ENCODE data around the gene NKAIN2. TPM values are rescaled to one million over a fixed set of nuclear protein-coding genes. Genes with fewer than 3 reads are reported as not detected.

Gene NKAIN2
- total and polyA plus RNA-seq, 9 of the 15 experiments (the other 6 are each of a cell fraction or from before 2014, with no cell fraction given), result not detected

- intact Hi-C loops (cut with micrococcal nuclease), result no loop called here
- H2AFZ ChIP-seq (ENCODE audit: low read depth, low read length), result no peak overlapping the region
- TF ChIP-seq SIRT6 (IDR thresholded peaks at IDR 0.05; ENCODE audit: low read depth, low read length) (no peak), MAFF (IDR thresholded peaks at IDR 0.05; ENCODE audit: low read length) (0 out of 2 replicates have a peak, but pooled peaks have one; percentile 21)
Measured at GRCh38 chr6:124660185-124660584, 856.5 kb downstream of the NKAIN2 start.

DNA sequence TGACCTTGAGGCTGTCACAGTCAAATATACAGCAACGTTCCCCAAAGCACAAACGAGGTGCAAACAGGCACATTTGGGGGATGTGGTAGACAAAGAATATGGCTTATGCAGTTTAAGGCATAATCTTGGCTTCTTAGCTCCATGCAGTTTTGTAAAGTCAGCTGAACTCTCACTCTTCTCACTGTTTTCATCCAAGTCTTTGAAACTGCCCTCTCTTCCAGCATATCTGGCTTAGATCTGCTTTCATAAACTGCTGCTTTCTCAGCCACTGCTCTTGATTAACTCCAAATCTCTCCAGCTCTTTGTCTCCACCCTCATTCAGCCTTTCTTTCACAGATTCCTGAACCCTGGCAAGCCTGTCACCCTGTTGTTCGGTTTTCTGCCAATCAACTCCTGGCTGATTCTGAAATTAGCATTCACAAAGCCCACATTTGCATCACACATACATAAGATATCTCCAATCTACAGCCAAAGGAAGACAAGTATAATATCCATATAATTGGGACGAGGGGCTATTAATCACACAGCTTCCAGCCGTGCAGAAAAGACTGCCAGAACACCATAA is 857.5 kb downstream of the NKAIN2 start:
- Histone ChIP-seq H3K27ac (ENCODE audit: extremely low read depth, low read depth, low read length) (no peak overlapping the region), H3K36me3 (ENCODE audit: control insufficient read depth, insufficient read depth, low read length) (no peaks in the 10 kb centered on the region), H3K79me2 (ENCODE audit: control insufficient read depth, insufficient read depth, low read length) (no peaks in the 10 kb centered on the region), H3K9me1 (ENCODE audit: control insufficient read depth, insufficient read depth, low read length) (no peaks in the 10 kb centered on the region), H3K4me3 (no peak overlapping the region), H3K9me3 (replicated peaks; ENCODE audit: control insufficient read depth, insufficient read depth, low read depth, low read length) (no peaks in the 10 kb centered on the region), H3K4me1 (replicated peaks in 1 of 2; ENCODE audit: control insufficient read depth in 2 of 2, insufficient read depth in 2 of 2, low read length in 2 of 2) (no peaks in the 10 kb centered on the region), H3K9ac (ENCODE audit: insufficient read depth in 1 of 2, low read depth in 2 of 2, low read length in 2 of 2) (no peak overlapping the region), H3K27me3 (ENCODE audit: control insufficient read depth in 2 of 2, insufficient read depth in 2 of 2, low read length in 2 of 2) (no peaks in the 10 kb centered on the region), H2AFZ (ENCODE audit: low read depth, low read length) (no peak overlapping the region), H3K4me2 (ENCODE audit: insufficient read depth, low read length) (no peak overlapping the region), H4K20me1 (replicated peaks; ENCODE audit: control insufficient read depth, insufficient read depth, low read length) (no peaks in the 10 kb centered on the region)
- CTCF ChIA-PET (ENCODE audit: low intra/inter-chr PET ratio), result no interaction called here
- BruUV-seq (replicated peaks), result no TSS peak
- in situ Hi-C loops (cut with MboI) (no loop called here), intact Hi-C loops (cut with micrococcal nuclease) (no loop called here)
- whole genome bisulfite sequencing (ENCODE audit: insufficient coverage, low coverage, missing lambda C conversion rate), result 0% methylated on average over 5 of the region's 5 CpGs
- DNase-seq (ENCODE audit: extremely low read depth in 1 of 4, low spot score in 3 of 4), result no peak
- POLR2A ChIA-PET, result no interaction called here
- no peak for ATAC-seq
- FAIRE-seq, result no peak
- TF ChIP-seq NFIC (IDR thresholded peaks at IDR 0.05) (no peak), ESRRA (IDR thresholded peaks at IDR 0.05; ENCODE audit: borderline replicate concordance, low read depth) (no peak)
- TF ChIP-seq, protein P1, sequence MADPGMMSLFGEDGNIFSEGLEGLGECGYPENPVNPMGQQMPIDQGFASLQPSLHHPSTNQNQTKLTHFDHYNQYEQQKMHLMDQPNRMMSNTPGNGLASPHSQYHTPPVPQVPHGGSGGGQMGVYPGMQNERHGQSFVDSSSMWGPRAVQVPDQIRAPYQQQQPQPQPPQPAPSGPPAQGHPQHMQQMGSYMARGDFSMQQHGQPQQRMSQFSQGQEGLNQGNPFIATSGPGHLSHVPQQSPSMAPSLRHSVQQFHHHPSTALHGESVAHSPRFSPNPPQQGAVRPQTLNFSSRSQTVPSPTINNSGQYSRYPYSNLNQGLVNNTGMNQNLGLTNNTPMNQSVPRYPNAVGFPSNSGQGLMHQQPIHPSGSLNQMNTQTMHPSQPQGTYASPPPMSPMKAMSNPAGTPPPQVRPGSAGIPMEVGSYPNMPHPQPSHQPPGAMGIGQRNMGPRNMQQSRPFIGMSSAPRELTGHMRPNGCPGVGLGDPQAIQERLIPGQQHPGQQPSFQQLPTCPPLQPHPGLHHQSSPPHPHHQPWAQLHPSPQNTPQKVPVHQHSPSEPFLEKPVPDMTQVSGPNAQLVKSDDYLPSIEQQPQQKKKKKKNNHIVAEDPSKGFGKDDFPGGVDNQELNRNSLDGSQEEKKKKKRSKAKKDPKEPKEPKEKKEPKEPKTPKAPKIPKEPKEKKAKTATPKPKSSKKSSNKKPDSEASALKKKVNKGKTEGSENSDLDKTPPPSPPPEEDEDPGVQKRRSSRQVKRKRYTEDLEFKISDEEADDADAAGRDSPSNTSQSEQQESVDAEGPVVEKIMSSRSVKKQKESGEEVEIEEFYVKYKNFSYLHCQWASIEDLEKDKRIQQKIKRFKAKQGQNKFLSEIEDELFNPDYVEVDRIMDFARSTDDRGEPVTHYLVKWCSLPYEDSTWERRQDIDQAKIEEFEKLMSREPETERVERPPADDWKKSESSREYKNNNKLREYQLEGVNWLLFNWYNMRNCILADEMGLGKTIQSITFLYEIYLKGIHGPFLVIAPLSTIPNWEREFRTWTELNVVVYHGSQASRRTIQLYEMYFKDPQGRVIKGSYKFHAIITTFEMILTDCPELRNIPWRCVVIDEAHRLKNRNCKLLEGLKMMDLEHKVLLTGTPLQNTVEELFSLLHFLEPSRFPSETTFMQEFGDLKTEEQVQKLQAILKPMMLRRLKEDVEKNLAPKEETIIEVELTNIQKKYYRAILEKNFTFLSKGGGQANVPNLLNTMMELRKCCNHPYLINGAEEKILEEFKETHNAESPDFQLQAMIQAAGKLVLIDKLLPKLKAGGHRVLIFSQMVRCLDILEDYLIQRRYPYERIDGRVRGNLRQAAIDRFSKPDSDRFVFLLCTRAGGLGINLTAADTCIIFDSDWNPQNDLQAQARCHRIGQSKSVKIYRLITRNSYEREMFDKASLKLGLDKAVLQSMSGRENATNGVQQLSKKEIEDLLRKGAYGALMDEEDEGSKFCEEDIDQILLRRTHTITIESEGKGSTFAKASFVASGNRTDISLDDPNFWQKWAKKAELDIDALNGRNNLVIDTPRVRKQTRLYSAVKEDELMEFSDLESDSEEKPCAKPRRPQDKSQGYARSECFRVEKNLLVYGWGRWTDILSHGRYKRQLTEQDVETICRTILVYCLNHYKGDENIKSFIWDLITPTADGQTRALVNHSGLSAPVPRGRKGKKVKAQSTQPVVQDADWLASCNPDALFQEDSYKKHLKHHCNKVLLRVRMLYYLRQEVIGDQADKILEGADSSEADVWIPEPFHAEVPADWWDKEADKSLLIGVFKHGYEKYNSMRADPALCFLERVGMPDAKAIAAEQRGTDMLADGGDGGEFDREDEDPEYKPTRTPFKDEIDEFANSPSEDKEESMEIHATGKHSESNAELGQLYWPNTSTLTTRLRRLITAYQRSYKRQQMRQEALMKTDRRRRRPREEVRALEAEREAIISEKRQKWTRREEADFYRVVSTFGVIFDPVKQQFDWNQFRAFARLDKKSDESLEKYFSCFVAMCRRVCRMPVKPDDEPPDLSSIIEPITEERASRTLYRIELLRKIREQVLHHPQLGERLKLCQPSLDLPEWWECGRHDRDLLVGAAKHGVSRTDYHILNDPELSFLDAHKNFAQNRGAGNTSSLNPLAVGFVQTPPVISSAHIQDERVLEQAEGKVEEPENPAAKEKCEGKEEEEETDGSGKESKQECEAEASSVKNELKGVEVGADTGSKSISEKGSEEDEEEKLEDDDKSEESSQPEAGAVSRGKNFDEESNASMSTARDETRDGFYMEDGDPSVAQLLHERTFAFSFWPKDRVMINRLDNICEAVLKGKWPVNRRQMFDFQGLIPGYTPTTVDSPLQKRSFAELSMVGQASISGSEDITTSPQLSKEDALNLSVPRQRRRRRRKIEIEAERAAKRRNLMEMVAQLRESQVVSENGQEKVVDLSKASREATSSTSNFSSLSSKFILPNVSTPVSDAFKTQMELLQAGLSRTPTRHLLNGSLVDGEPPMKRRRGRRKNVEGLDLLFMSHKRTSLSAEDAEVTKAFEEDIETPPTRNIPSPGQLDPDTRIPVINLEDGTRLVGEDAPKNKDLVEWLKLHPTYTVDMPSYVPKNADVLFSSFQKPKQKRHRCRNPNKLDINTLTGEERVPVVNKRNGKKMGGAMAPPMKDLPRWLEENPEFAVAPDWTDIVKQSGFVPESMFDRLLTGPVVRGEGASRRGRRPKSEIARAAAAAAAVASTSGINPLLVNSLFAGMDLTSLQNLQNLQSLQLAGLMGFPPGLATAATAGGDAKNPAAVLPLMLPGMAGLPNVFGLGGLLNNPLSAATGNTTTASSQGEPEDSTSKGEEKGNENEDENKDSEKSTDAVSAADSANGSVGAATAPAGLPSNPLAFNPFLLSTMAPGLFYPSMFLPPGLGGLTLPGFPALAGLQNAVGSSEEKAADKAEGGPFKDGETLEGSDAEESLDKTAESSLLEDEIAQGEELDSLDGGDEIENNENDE (IDR thresholded peaks at IDR 0.05; ENCODE audit: low read depth, low read length), result no peak

More at GRCh38 chr6:124660185-124660584, 856.5 kb downstream of the NKAIN2 start:
- Histone ChIP-seq H3K36me3 (ENCODE audit: control insufficient read depth, insufficient read depth, low read length) (no peaks in the 10 kb centered on the region), H3K9me1 (ENCODE audit: control insufficient read depth, insufficient read depth, low read length) (no peaks in the 10 kb centered on the region), H4K20me1 (replicated peaks; ENCODE audit: control insufficient read depth, insufficient read depth, low read length) (no peaks in the 10 kb centered on the region), H3K9me3 (replicated peaks; ENCODE audit: control insufficient read depth, insufficient read depth, low read depth, low read length) (no peaks in the 10 kb centered on the region), H3K9ac (ENCODE audit: insufficient read depth in 1 of 2, low read depth in 2 of 2, low read length in 2 of 2) (no peak overlapping the region), H3K79me2 (ENCODE audit: control insufficient read depth, insufficient read depth, low read length) (no peaks in the 10 kb centered on the region), H3K4me1 (replicated peaks in 1 of 2; ENCODE audit: control insufficient read depth in 2 of 2, insufficient read depth in 2 of 2, low read length in 2 of 2) (no peaks in the 10 kb centered on the region), H3K4me3 (no peak overlapping the region), H3K27me3 (ENCODE audit: control insufficient read depth in 2 of 2, insufficient read depth in 2 of 2, low read length in 2 of 2) (no peaks in the 10 kb centered on the region), H3K27ac (ENCODE audit: extremely low read depth, low read depth, low read length) (no peak overlapping the region), H3K4me2 (ENCODE audit: insufficient read depth, low read length) (no peak overlapping the region)
- ChIA-PET POLR2A (no interaction called here), CTCF (ENCODE audit: low intra/inter-chr PET ratio) (no interaction called here)
- no peak for DNase-seq (ENCODE audit: extremely low read depth in 1 of 4, low spot score in 3 of 4)
- 0% methylated on average over 2 of the region's 2 CpGs for WGBS (ENCODE audit: insufficient coverage, low coverage, missing lambda C conversion rate)
- no peak for ATAC-seq
- no peak for FAIRE-seq
- BruUV-seq (replicated peaks), result no TSS peak
- in situ Hi-C loops (cut with MboI), result no loop called here
